Fibroblast of the aortic adventitia (primary cell): ENCODE results near the gene REEP1. TPM values are rescaled to one million over a fixed set of nuclear protein-coding genes. Genes with fewer than 3 reads are reported as not detected.

ENCODE experiments used
- DNase-seq: peaks from one replicate; pipeline ENCODE4 v3.0.0-alpha.2; 2010; ENCODE audit warnings: low read depth
- H3K4me3 ChIP-seq: 2 replicates; pipeline ENCODE4 v1.5.1; 2011; ENCODE audit warnings: low read depth, mild to moderate bottlenecking, control low read depth, low read length, moderate library complexity
- CTCF ChIP-seq: IDR thresholded peaks from 2 replicates; pipeline ENCODE4 v1.5.1; 2011; ENCODE audit warnings: mild to moderate bottlenecking, low read length, control low read depth, inconsistent platforms; ENCODE audit not compliant: insufficient read depth
- total RNA-seq: library from RNA; depleted of rRNA; stranded (reverse); fragments of >200 nt; gene quantifications from 2 replicates; pipeline ENCODE4 v1.2.3, GENCODE V29; 2012; ENCODE audit warnings: low replicate concordance

Gene REEP1
- total RNA-seq, 1 donor = 0.27 TPM

- DNase-seq = no peak
- H3K4me3 ChIP-seq = no peak overlapping the region
- no peak for TF ChIP-seq CTCF
Measured at GRCh38 chr2:86237172-86237571, 100.3 kb downstream of the REEP1 start.

DNA sequence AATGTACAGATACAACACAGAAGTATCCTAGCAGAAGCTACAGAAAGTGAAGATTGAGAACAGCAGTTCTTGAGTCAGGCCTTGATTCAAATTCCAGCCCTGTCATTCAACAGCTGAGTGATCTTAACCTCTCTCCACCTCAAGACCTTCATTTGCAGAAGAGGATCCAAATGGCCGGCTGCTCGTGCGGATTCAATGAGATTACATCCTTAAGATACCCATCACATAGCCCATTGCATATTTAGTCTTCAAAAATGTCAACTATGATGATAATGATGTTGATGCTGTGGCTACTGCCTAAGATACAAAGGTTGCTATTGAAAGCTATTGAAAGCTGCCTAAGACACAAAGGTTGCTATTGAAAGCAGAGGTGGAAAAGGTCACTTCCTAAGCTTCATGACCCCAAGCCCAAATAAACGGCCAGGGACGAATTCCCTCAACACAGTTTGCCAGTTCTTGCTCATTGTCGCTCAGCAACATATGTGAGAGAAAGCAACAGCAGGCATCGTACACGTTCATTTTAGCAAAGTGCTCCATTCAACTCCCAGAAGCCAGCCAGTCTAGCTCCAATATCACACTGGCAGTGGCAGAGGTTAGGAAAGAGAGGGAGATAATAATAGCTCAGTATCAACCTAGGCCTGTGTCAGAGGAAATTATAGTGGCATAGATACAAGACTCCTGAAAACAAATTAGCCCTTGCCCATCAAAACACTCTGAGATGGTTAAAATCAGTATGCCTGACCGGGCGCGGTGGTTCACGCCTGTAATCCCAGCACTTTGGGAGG lies 102.0 kb downstream of the REEP1 start:
- no peak overlapping the region for H3K4me3 ChIP-seq
- no peak for TF ChIP-seq CTCF
- DNase-seq = no peak

DNA sequence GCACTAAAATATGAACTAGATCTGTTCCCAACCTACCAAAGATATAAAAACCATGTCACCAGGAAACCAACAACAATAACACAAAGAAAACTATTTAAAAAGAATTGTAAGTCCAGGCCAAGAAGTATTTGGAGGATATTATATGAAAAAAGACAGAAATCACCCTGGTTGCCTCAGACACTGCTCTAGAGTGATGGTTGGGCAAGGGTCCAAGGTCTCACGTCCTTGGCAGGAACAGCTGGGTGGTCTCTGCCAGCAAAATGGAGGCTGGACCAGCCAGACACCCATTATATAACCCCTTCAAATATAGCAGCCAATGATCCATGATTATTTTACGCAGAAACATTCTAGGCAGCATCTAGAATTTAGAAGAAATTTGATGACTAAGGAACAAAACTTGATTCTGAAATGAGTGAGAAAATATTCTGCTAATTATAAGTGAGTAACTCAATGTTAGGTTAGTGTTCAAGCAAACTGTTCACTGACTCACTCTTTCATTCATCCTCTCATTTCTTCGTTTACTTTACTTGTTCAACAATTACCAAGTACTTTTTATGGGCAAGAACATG lies 102.8 kb downstream of the REEP1 start:
- DNase-seq = no peak

DNA sequence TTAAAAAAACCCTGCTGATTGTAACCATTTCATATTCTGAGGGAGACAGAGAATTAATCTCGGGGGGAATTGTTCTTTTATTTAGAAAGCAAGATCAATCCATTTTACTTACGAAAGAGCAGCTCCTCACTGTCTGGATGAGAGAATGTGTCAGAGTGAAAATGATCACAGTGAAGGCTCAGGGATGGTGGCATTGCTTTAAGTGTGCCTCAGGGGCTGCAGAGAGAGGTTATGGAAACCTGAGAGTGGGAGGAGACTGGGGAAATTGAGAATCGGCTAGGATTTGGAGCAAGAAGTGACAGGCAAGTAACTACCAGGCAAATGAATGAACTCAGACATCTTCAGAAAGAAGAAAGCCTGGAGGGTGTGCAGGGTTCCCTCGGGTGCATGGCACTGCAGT lies 104.0 kb downstream of the REEP1 start:
- H3K4me3 ChIP-seq = no peak overlapping the region
- no peak for DNase-seq
- TF ChIP-seq CTCF = no peak

More for the DNA sequence above, 102.8 kb downstream of the REEP1 start:
- no peak for TF ChIP-seq CTCF
- H3K4me3 ChIP-seq = no peak overlapping the region

DNA sequence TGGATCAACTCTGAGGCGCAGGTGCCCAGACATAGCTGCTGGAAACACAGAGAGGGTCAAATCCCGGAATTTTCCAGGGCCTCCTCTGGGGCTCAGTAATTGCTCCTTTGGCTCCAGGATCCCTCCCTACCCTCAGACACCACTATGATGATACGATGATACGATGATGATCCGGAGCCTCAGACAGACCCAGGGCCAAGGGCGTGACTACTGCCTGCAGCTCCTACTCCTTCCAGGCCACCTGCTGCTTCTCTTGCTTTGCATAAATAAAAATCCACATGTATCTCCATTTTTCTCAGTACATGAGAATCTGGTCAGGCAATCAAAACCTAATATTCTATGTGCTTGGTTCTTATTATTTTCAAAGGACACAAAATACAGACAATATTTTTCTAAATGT lies 104.5 kb downstream of the REEP1 start:
- no peak for DNase-seq
- no peak overlapping the region for H3K4me3 ChIP-seq
- TF ChIP-seq CTCF = no peak

DNA sequence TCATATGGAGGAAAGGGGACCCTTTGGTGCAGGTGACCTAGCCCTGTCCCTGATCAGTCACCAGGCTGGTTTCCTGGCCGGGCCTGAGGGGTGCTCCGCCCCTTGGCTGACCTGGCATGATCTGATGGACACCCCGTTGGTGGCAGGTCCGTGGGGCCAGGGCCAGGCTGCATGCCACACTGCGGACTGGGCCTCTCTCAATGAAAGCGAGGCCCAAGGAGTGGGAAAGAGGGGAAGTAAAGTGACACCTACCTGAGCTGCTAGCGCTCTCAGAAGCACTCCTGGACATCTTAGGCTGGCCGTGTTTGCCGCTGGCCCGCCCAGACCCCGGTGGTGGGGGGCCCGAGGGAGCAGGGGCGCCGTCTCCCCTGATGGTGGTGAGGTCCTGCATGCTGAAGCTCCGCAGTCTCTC lies 105.0 kb downstream of the REEP1 start:
- no peak for DNase-seq
- TF ChIP-seq CTCF = no peak
- H3K4me3 ChIP-seq = no peak overlapping the region
